Endothelial cell of hepatic sinusoid (primary cell): ENCODE measurements around the gene SEPTIN2.
"Not testable (repeated sequence)": the region's sequence is repeated elsewhere in the genome, so short reads cannot be mapped to it uniquely, and the experiment has no call there.

ENCODE experiments used
- in situ Hi-C: cut with HindIII; loops from 2 replicates; pipeline ENCODE4 v1.10.0; 2017; ENCODE audit warnings: low sequenced_read_pairs

SEPTIN2 gene

GRCh38 chr2:241315879-241316631 lies at the start of gene SEPTIN2:
Gene SEPTIN2 (plus strand): TSS chr2:241315925. CDS start chr2:241324233, 8,308 bp downstream.
- in situ Hi-C loops = no loop called here

- in situ Hi-C loops = no loop called here
Observed at GRCh38 chr2:241267249-241268067, 48.3 kb upstream of the SEPTIN2 start.

- in situ Hi-C loops = no loop called here
Observed at GRCh38 chr2:241268306-241268705, 47.4 kb upstream of the SEPTIN2 start.

- in situ Hi-C loops = no loop called here
Observed at GRCh38 chr2:241268716-241269445, 46.8 kb upstream of the SEPTIN2 start.

GRCh38 chr2:241269707-241270520 lies 45.8 kb upstream of the SEPTIN2 start:
- in situ Hi-C loops = no loop called here

GRCh38 chr2:241270531-241270930 lies 45.2 kb upstream of the SEPTIN2 start:
- in situ Hi-C loops = no loop called here

- in situ Hi-C loops = no loop called here
Observed at GRCh38 chr2:241271706-241272302, 43.9 kb upstream of the SEPTIN2 start.

GRCh38 chr2:241272303-241273209 lies 43.2 kb upstream of the SEPTIN2 start:
- in situ Hi-C loops = no loop called here

GRCh38 chr2:241273210-241274020 lies 42.3 kb upstream of the SEPTIN2 start:
- in situ Hi-C loops = no loop called here

GRCh38 chr2:241274127-241274526 lies 41.6 kb upstream of the SEPTIN2 start:
- in situ Hi-C loops = no loop called here

- in situ Hi-C loops = no loop called here
Observed at GRCh38 chr2:241275504-241275903, 40.2 kb upstream of the SEPTIN2 start.

GRCh38 chr2:241275910-241276309 lies 39.8 kb upstream of the SEPTIN2 start:
- in situ Hi-C loops = no loop called here

GRCh38 chr2:241278306-241278705 lies 37.4 kb upstream of the SEPTIN2 start:
- in situ Hi-C loops = not testable (repeated sequence)

GRCh38 chr2:241279413-241279812 lies 36.3 kb upstream of the SEPTIN2 start:
- in situ Hi-C loops = no loop called here

- in situ Hi-C loops = no loop called here
Observed at GRCh38 chr2:241279828-241280227, 35.9 kb upstream of the SEPTIN2 start.

- in situ Hi-C loops = no loop called here
Observed at GRCh38 chr2:241280291-241280690, 35.4 kb upstream of the SEPTIN2 start.

- in situ Hi-C loops = no loop called here
Observed at GRCh38 chr2:241282555-241282954, 33.2 kb upstream of the SEPTIN2 start.

GRCh38 chr2:241285596-241285995 lies 30.1 kb upstream of the SEPTIN2 start:
- in situ Hi-C loops = no loop called here
